Measurements from ENCODE around the gene IFI35.
"Not testable (repeated sequence)": the region's sequence is repeated elsewhere in the genome, so short reads cannot be mapped to it uniquely, and the experiment has no call there.

The IFI35 gene

DNA sequence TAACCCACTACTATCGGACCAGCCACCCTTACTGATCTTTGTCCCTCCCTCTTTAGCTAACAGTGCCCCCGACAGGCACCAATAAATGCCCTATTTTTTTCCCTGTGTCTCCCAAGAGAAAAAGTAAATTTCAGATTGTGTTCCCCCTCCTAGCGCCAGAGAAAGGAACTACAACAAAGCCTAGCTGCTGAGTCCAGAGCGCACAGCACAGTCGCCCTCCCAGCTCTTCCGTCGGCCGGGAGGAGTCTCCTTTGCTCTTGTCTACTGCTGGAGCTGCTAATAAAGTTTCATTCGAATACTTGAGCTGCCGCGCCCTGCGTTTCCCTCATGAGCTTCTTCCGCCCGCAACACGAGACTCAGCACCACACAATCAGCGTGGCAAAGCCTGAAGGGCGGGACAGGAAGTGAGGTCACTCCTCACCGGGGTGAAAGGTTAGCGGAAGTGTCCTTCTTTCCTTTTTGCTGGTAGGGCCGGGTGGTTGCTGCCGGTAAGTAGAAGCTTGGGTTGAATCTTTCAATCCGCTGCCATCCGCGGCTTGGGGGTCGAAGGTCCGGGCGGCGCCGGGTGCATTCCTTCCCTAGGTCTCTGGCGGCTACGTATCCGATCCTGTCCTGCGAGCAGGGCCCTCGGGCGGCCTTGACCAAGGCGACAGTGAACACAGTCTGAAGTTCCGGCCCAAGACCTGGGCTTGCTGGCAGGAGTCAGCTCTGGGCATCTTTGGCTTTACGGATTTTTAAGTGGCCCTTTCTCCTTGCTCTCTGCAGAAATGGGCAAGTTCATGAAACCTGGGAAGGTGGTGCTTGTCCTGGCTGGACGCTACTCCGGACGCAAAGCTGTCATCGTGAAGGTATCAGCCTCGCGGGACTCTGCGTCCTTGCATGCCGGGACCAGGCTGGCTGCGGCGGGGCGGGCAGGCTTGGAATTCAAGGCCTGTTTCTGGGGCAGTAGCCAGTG, 8.3 kb upstream of the IFI35 start, which contains the start of gene RPL27:
Gene RPL27, plus strand, starts transcription at position 436 of the 955 bp plus-strand sequence. Its CDS starts 332 bp downstream, at position 768.
- peak; percentile 99 to 100 for DNase-seq

DNA sequence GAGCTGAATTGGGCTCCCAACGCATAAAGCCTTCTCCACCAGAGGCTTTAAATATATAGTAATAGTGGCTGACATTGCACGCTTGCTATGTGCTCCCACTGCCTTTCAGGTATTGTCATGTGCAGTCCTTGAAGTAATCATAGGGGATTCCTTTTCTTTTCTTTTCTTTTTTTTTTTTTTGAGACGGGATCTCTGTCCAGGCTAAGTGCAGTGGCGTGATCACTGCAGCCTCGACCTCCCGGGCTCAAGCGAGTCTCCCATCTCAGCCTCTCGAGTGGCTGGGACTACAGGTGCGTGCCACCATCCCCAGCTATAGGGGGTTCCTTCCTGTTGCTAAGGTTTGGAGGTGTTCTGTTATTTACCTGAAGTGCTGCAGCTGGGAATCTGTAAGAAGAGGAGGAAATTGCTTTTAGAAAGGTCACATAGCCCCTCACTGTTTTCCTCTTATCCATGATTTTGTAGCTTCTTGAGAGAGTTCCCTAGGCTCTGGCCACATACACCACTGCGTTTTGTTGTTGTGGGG, 7.5 kb upstream of the IFI35 start:
- no peak for DNase-seq

DNA sequence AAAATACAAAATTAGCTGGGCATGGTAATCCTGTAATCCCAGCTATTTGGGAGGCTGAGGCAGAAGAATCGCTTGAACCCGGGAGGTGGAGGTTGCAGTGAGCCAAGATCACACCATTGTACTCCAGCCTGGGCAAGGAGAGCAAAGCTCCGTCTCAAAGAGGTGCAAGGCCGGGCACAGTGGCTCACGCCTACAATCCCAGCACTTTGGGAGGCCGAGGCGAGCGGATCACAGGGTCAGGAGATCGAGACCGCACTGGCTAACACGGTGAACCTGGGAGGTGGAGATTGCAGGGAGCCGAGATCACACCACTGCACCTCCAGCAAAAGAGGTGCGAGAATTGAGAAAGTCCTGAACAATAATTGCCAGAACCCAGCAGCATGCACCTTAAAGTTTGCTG, 5.7 kb upstream of the IFI35 start:
- DNase-seq = not testable (repeated sequence)

DNA sequence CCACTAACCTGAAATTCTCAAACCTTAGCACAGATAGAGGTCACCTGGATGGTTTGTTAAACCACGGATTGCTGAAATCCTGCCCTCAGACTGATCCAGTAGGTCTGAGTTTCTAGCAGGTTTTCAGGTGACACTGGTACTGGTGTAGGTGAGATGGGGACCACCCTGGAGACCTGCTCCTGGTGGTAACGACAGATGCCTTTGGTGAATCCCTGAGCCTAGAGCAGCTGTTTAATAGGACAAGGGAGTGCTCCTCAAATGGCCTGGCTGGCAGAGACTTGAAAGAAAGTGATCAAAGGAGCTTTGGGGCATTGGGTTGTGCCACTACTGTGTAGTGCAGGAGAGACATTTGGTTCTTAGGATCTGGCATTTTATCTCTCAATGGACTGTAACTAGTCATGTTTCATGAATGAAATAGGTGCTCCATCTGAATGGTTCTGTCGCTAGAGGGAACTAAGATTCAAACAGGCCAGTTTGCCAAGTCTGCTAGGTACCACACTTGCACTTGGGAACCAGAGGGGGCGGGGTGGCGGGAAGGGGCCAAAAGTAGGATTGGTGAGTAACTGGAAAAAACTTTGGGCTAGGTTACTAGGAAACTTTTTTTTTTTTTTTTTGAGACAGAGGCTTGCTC, 2.9 kb upstream of the IFI35 start:
- DNase-seq = no peak

DNA sequence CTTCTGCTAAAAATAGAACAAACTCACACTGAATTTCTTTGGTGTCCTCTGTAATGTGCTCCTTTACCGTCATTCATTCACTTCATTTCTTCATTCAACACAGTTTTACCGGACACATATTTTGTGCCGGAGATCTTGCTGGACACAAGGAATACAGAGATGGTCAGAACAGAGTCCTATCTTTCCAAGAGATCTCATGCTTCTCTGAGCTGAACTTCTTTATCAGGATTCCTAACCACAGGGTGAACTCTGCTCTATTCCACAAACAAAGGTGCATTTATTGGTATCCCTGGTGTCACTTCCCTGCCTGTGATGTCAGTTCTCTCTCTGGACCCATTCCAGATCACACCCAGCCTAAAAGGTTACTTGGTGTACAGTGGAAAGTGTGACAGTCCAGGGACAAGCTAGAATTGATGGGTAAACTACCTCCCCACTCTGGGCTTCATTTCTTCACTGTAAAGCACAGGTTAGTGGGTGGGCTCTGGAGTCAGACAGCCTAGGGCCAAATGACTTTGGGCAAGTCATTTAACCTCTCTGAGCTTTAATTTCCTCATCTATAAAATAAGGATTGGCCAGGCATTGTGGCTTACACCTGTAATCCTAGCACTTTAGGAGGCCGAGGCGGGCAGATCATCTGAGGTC, 4.2 kb downstream of the IFI35 start:
- DNase-seq = no peak

DNA sequence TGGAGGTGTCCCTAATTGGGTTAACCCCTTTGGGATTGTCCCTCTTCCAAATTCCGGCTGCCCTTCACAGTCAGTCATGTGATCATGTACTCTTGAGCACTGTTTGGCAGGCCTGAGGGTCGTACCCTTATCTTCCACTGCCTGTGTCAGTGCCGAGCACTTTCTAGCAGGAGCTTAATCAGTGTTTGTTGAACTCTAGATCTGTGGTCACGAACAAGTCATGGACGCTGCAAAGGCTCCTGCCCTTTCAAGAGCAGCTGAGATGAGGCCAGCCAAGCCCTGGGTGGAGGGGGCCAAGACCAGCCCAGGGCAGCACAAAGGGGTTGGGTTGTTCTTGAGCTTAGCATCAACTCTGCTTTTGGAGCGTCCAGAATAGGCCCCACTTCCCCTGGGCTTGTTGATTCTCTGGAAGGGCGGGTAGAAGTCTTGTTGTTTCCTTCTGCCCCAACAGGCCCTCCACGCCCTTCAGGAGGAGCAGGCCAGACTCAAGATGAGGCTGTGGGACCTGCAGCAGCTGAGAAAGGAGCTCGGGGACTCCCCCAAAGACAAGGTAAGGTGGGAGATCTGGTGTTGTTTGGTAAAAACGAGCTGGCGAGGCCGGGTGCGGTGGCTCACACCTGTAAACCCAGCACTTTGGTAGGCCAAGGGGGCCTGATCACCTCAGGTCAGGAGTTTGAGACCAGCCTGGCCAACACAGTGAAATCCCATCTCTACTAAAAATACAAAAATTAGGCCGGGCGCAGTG, 5.3 kb downstream of the IFI35 start:
- no peak for DNase-seq

DNA sequence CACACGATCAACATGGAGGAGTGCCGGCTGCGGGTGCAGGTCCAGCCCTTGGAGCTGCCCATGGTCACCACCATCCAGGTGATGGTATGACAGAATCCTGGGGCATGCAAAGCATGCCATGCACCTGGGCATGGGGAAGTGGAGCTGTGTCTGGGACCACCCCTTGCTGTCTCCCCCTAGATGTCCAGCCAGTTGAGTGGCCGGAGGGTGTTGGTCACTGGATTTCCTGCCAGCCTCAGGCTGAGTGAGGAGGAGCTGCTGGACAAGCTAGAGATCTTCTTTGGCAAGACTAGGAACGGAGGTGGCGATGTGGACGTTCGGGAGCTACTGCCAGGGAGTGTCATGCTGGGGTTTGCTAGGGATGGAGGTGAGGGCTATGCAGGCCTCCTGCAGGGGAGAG, 6.7 kb downstream of the IFI35 start:
- no peak for DNase-seq

DNA sequence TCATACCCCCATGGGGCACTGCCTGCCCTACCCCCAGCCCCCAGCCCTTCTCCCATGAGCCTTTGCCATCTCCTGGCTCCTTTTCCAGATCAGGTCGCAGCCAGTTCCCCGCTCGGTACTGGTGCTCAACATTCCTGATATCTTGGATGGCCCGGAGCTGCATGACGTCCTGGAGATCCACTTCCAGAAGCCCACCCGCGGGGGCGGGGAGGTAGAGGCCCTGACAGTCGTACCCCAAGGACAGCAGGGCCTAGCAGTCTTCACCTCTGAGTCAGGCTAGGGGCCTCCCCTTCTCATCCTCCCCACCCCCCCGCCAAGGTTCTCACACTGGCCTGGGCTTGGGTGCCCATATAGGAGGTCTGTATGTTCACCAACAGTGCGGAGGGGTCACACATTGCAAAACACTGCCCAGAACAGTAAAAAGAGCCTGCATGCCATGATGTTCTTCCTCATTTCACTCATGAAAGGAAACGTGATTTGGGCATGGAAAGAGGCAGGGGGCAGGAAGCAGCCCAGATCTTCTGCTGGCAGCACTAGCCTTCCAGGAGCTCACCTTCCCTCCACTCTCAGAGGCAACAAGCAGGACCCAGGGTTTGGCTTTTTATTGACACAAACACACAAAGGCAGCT, 7.5 kb downstream of the IFI35 start:
- DNase-seq = no peak

DNA sequence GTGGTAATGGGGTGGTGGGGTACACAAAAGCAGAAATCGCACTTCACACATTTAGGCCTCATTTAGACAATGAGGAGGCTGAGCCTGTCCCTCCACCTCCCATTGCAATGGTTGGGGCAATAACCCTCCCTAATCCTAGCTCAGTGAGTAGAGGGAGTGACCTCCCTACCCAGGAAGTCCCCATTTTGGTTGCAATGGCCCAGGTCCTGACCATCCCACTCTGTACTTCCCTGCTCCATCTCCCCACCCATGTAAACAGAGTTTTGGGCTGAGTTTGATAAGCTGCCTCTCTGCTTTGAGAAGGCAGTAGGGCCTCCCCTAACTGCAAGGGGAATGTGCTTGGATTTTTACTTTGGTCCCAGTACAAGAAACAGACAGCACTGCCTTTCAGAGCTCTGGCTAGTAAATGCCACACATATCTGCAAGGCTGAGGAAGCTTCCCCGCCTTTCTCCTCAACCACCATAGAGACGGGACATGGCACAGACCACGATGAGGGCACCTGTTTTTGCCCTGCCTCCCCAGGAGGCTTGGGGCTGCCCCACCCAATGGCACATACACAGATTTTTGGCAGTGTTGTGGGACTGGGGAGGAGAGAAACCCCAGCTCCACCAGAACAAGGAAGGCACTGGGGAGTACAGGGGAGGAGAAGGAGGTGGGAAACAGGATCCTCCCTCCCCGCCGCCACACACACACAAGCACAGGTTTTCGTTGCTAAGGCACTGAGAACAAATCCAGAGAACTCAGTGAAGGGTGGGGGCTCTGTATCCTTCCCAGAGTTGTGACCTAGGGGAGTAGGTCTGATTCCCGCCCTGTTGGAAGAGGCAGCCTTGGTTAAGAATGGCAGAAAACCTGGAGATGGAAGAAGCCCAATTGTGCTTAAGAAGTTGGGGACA, 8.3 kb downstream of the IFI35 start:
- no peak for DNase-seq

DNA sequence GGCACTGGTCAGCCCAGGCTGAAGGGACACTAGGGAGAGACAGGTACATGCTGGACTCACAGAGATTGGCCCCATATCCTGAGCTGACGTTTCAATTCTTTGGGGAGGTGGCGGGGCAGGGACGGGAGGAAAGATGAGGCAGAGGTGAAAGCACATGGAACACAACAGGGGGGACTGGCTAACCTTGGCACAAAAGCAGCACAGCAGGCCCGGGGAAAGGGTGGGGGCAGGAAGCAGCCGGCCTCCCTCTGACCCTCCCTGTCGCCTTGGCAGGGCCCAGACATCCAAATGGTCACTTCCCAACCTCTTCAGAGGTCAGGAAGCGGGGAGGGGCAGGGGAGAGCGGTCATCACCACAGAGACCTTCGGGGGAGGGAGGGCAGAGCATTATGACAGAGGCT, 9.0 kb downstream of the IFI35 start:
- DNase-seq = no peak

DNA sequence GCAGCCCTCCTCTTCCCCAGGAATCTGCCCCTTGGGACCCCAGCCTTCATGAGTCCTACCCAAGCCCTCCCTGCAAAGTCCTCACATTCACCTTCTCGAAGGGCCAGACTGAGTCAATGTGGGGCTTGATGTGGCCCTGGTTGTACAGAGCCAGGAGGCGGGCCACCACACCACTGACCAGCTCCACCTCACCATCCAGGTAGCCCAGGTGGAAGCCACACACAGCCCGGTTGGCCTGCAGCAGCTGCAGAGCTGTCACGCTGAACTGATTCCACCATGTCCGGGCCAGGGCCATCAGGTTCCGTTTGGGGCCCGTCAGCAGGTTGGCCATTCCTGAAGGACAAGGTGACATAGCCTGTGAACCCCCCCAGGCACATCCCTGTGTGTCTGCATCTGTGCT, 9.6 kb downstream of the IFI35 start:
- DNase-seq = no peak

DNA sequence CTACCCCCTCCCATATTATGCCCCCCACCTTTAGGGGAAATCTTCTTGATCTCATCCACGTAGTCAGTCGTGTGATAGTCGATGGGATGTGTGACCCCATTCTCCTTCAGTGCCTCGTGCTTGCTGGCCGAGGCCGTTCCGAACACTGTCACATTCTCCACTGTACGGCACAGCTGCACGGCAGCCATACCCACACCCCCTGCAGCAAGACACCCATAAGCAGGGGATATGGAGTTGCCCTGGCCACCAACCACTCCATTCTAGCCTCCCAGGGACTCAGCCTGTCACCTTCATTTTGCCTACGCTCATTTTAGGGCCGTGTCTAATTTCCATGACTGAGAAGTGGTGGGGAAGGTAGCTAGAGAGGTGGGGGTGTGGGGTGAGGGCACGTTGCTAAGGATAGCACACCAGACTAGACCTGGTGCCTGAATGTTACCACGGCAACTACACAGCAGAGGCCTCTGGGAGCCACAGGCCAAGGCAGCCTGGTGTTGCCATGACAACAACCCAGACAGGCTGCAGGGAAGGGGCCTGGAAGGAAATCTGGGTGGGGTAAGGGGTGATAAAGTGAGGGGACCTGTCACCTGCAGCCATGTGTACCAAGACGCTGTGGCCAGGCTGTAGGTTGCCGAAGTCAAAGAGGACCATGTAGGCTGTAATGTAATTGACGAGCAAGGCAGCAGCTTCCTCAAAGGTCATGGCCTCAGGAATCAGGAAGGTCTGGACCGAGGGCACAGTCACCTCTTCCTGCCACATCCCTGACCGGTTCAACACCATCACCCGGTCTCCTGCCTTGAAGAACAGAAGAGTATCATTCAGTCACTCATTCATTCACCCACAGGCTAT, 11.6 kb downstream of the IFI35 start:
- DNase-seq = peak; percentile 19 to 33

DNA sequence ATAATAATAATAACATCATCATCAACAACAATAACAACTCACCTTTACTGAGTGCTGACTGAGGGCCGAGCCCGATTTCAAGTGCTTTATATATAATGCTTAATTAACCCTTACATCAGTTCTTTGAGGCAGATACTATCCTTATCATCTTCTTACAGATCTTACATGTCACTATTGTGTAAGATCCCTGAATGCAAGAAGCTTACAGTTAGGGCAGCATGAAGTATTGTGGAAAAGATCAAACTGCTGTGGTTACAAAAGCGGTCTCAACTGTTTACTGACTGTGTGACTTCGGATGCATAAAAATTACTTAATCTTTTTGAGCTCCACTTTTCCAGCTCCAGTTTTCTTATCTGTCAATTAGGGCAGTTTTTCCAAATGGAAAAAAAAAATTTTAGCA, 12.3 kb downstream of the IFI35 start:
- no peak for DNase-seq

DNA sequence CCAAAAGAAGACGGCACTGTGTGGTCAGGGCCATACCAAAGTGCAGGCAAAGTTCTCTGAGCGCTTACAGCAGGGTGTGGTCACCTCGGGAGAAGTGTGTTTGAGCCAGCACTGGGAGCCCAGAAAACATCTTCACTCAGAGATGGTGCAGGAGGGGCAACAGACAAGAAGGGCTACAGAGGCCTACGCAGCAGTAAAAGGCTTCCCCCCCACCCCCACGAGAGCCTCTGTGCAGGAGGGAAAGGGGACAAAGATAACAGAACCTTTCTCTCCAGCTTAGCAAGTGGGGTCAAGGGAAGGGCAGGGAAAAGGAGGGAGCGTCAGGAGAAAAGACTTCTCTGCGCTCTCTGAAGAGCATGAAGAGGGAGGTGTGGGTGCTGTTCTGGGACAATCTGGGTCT, 12.8 kb downstream of the IFI35 start:
- DNase-seq = no peak

DNA sequence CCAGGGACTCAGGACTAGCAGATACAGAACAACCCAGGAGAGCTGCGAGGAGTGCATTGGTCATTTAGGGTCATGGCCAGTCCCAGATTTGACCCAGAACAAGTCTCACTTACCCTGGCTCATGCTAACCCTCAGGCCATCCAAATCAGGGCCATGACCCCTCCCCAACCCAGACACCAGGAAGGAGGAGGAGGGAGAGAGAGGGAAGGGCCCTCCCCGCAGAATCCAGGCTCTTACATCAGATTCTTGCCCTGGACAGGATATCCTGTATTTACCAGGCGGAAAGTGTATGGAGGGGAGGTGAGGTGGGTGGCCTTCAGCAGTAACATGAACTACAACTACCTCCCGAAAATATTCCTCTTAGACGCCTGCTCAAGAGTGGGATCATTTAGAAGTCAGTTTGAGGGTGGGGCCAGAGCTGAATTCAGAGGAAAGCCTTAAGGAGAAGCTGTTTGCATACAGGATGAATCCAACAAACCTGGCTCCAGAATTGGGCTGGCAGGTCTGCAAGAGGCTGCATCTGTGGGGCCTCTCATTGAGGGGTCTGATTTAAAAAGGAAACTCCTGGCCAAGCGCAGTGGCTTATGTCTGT, 13.5 kb downstream of the IFI35 start:
- no peak for DNase-seq

DNA sequence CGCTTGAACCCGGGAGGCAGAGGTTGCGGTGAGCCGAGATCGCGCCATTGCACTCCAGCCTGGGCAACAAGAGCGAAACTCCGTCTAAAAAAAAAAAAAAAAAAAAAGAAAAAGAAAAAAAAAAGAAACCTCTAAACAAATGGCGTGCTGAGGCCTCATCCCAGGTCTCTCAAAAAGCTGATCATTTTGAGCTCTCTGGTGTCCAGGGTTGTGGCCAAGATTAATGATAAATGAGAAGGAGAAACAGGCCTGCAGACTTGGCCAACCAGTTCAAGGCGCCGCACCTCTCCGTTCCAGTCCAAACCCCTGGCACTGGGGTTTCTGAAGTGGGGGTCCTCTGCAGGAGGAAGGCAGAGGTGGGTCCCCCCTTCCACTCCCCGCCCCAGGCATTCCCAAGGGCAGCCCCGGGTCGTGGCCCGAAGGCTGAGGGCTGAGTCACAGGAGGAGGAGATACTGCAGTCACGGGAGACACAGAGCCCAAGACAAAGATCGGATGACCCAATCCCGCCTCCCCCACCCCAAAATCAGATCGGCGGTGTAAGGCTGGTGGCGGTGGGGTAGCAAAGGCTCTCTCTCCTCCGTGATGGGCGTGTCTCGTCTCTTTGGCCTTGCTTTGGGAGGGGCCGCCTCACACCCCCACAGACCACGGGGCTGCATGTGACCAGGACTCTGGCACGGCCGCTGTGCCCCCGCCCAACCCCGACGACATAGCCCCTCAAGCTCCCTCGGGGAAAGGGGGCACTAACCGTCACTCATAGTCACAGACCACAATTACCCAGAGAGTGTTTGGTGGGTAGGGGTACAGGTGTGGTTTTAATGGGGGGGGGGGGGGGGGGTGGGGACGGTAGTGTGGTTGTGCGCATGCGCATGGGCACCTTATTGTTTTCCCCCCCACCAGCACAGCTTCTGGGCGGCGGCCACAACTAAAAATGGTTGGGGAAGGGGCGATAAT, 14.5 kb downstream of the IFI35 start:
- DNase-seq = peak; percentile 71 to 82

DNA sequence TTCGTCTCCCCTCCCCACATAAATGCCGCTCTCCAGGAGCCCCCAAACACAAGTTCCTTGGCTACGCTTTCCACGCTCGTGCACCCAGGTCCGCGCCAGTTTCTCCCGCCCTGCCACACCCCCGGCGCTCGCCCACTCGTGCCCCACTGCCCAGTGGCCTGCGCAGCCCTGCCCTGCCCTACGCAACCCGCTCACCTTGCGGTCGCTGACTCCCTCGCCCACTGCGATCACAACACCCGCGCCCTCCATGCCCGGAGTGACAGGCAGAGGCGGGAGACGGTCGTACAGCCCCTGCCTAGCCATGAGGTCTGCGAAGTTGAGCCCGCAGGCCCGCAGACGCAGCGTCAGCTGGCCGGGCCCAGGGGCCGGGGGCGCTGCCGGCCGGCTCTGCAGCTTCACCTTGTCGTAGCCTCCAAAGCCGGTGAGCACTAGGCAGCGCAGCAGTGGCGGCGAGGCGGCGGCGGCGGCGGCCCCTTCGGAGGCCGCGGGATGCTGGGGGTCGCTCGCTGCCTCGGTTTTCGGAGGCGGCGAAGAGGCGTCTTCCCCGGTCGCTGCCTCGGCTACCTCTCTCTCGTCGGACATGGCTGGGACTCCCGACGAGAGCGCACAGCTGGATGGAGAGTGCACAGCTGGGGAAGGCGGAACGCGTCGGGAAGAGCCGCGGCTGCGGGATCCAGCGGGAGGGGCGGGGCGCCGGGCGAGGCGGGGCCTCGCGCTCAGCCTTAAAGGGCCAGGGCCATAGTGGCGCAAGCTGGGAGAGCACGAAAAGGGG, 15.3 kb downstream of the IFI35 start, which contains the start of gene VAT1:
Gene VAT1, minus strand, starts transcription at position 645 of the 772 bp plus-strand sequence. Its CDS starts 63 bp downstream, at position 582.
- peak; percentile 68 to 78 for DNase-seq

All from inflammatory macrophage treated with lipopolysaccharide for 1 hour (primary cell).